GM13976 (cell line): Measurements from ENCODE around the gene N4BP2L2.

Experiments used
- DNase-seq: peaks from one replicate; pipeline ENCODE4 v3.0.0; 2012; ENCODE audit warnings: low spot score
- in situ Hi-C: fragments of 300-500 bp; cut with MboI; formaldehyde crosslinking; loops from one replicate; pipeline ENCODE4 v1.12.0; 2022; ENCODE audit warnings: low sequenced_read_pairs, mixed read lengths, inconsistent platforms; ENCODE audit not compliant: unreplicated experiment
- TF ChIP-seq, protein P1 (sequence below): IDR thresholded peaks from 2 replicates; pipeline ENCODE4 v1.5.1; 2012; ENCODE audit warnings: borderline replicate concordance, mild to moderate bottlenecking; ENCODE audit not compliant: insufficient read depth; ENCODE audit errors: extremely low read depth, missing control alignments, control extremely low read depth

The N4BP2L2 gene

DNA sequence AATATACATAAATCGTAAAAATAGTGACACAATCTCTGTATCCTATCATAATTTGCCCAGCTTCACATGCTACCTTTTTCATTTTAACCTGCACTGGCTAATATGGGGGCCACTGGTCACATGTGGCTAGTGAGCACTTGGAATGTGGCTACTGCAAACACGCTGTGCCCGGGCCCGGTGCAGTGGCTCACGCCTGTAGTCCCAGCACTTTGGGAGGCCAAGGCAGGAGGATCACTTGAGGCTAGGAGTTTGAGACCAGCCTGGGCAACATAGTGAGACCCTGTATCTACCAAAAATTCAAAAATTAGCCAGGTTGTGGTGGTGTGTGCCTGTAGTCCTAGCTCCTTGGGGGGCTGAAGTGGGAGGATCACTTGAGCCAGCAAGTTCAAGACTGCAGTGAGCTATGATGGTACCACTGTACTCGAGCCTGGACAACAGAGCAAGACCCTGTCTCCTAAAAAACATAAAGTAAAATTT is 109.1 kb downstream of the N4BP2L2 start:
- TF ChIP-seq, protein P1, sequence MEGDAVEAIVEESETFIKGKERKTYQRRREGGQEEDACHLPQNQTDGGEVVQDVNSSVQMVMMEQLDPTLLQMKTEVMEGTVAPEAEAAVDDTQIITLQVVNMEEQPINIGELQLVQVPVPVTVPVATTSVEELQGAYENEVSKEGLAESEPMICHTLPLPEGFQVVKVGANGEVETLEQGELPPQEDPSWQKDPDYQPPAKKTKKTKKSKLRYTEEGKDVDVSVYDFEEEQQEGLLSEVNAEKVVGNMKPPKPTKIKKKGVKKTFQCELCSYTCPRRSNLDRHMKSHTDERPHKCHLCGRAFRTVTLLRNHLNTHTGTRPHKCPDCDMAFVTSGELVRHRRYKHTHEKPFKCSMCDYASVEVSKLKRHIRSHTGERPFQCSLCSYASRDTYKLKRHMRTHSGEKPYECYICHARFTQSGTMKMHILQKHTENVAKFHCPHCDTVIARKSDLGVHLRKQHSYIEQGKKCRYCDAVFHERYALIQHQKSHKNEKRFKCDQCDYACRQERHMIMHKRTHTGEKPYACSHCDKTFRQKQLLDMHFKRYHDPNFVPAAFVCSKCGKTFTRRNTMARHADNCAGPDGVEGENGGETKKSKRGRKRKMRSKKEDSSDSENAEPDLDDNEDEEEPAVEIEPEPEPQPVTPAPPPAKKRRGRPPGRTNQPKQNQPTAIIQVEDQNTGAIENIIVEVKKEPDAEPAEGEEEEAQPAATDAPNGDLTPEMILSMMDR = no peak
- in situ Hi-C loops = no loop called here
- DNase-seq = no peak

DNA sequence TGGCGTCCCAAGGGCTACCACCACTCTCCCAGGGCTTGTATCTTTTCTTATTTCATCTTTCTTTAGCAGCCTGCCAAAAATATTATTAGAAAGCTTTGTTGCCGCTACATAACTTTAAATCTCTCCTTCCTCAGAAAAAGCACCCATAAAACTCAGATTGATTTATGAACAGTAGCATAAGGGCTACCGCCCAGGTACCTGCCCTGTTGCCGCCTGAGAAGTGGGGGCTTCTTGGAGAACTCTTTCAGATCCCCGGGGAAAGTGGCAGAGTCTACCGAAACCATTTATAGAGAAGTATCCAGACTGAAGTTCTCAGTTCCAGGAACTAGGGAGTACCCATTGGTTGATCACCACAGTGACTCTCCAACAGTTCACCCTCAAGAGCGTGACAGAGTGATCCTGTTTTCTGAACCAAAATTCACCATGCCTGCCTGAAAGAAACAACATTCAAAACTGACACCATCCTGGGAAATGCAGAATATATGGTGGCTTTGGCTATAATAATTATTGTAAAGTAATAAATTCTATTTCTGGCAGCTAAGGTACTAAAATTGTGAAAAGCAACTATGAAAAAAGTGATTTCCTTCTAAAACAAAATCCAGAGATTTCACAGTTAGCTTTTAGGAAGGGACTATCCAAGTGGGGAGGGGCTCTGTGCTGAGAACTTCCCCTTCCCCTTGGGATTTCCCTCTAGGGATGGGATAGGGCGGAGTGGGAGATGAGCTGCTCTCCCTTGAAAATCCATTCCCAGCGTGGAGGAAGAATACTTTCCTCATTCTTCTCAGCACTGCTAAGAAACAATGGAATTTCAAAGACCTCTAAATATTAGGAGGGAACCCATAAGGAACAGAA is 109.8 kb downstream of the N4BP2L2 start:
- TF ChIP-seq, protein P1 = no peak
- no peak for DNase-seq
- in situ Hi-C loops = no loop called here

DNA sequence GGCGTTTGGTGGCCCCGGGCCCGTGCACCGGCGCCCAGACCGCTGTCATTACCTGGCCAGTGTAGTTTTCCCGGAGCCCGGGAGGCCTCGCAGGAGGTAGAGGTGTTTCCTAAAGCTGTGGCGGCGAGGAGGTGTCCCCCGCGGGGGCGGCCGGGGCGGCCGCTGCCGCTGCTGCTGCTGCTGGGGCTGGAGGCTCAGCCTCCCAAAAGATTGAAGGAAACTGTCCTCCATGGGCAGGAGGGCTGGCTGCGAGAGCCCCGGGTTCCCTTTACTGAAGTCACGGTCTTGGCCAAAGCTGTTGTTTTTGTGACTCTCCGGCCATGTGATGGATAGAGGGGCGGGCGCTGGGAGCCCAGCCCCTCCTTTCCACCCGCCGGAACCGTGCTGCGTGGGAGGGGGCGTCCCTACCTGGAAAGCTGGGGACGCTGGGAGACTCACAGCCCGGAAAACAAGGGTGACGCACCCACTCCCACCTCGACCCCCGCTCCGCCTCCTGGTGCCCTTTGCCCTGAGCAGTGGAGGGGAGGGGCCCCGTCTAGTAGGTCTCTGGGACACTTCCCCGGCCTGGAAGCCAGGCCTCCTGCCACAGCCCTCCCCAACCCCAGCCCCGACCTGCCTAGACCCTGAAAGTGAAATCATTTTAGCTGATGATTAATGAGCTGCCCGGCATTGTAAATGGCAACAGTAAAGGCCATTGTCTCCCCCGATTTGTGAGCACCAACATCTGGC is 110.6 kb downstream of the N4BP2L2 start, which contains the start of gene N4BP2L1:
Gene N4BP2L1, minus strand, starts transcription at position 279 of the 729 bp plus-strand sequence. Its CDS starts 48 bp downstream, at position 231.
- in situ Hi-C loops = no loop called here
- TF ChIP-seq, protein P1 = no peak
- peak; percentile 90 for DNase-seq

DNA sequence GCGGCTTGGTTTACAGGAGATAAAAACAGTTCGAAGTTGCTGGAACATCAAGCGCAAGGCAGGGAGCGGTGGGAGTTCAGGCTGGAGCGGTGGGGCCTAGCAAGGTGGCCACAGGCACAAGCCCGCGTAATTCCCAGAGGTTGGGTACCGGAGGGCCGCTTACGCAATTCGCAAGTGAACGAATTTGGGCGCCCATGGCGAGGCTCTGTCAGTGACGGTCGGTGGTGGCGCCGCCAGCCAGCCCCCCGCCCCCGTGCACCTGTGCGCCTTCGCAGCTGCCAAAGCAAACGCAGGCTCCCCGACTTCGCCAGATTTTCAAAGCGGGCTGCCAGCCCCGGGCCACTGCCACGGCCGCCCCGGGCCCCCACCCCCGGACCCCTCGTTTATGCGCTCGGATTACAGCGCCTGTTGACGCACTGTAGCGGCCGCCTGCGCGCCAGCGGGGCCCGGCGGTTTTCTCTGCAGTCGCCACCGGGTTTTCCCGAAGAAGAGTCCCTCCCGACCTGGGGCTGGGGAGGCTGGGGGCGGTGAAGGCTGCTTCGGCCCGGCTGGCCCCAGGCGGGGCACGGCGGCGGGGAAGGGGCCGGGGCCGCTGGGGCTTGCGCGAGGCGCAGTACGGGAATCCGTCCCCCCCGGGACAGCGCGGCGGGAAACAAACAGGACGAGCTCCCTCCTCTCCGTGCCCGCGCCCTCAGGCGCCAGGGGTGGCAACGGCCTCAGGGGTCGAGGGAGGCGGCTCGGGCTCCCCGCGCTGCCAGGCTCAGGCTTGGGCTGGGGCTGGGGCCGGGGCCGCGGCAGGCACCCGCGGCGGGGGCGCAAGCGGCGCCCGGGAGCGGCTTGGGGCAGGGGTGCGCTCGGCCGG is 111.4 kb downstream of the N4BP2L2 start:
- in situ Hi-C loops = no loop called here
- TF ChIP-seq, protein P1 = no peak
- DNase-seq = peak; percentile 63

DNA sequence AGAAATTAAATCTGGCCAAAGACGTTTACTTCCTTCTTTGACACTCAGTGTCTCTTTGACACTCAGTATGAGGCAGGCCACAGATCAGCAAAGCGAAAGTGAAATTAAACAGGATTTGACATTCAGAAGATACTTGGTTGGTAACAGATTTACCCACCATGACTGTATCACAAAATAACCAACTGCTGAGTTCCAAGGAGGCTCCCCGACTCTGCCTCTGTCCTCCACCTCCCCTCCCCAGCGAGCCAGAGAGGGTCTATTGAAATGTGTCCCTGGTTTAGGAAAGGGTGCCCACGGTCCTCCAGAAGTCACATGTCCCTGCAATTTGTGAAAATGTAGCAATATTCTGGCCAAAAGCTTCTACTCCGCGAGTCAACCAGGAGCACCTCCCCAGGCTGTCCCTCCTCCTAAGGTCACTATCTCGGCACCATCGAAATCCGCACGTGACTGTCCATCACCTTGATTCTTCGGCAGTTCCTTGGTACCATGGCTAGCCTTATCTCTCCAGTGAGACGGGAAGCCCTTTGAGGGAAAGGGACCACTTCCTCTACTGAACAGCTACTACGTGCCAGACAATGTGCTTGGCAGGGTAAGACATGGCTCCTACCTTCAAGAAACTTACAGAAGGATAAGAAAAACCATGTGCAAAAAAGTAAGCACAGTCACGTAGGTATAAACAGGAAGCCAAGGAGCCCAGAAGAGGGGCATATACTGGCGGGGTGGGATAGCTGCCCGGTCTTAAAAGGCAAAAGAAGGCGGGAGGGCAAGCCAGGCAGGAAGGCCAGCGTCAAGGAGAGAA is 112.2 kb downstream of the N4BP2L2 start:
- peak; percentile 78 for DNase-seq
- in situ Hi-C loops = no loop called here
- TF ChIP-seq, protein P1 = no peak

DNA sequence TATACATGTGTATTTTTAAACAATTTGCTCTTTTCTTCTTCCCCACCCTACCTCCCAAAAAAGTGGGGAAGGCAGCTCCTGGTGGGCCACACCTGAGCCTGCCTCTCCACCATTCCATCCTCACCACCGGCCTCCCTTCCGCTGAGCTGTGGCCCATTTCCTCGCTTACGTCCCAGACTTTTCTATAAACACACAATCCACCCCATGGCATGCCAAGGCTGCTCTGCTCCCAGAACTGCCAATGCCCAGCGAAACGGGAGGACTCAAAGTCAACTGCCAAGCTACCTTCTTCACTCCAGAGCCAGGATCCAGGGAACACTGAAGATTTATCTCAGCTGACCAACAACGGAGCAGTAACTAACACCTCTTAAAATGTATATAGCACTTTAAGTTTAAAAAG is 113.4 kb downstream of the N4BP2L2 start:
- in situ Hi-C loops = no loop called here
- no peak for DNase-seq
- TF ChIP-seq, protein P1 = no peak
